DOHH2 (cell line): ENCODE measurements around the gene P2RX7.

Source experiments
- EZH2phosphoT487 ChIP-seq: fragments of 200-600 bp; sonication (generic); IDR thresholded peaks from 2 replicates; pipeline ENCODE4 v1.6.1; 2017; ENCODE audit warnings: borderline replicate concordance, mild to moderate bottlenecking, antibody characterized with exemption, low read length, moderate library complexity, mixed read lengths
- TF ChIP-seq, protein P1 (sequence below): fragments of 200-600 bp; sonication (generic); IDR thresholded peaks from one replicate; pipeline ENCODE4 v1.5.1; 2014; ENCODE audit warnings: antibody characterized with exemption, mild to moderate bottlenecking, low read depth, low read length; ENCODE audit not compliant: poor library complexity, severe bottlenecking

DNA sequence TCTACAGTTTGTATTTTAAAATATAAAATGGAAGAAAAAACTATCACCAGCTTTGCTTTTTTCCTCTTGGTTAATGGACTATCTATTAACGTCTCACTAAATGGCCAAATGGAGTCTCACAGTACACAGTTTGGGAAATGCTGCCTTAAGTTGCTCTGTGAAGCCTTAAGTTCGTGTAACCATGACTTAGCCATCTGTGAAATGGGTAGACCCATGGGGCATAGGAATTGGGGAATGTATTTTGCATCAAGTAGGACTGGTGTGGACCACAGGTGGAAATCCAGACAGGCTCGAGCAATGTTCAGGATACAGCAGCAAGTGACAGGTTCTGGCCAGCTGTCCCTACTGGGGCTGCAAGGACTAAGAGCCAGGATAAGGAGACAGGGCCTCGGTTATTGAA is 4.8 kb downstream of the P2RX7 start:
- TF ChIP-seq, protein P1, sequence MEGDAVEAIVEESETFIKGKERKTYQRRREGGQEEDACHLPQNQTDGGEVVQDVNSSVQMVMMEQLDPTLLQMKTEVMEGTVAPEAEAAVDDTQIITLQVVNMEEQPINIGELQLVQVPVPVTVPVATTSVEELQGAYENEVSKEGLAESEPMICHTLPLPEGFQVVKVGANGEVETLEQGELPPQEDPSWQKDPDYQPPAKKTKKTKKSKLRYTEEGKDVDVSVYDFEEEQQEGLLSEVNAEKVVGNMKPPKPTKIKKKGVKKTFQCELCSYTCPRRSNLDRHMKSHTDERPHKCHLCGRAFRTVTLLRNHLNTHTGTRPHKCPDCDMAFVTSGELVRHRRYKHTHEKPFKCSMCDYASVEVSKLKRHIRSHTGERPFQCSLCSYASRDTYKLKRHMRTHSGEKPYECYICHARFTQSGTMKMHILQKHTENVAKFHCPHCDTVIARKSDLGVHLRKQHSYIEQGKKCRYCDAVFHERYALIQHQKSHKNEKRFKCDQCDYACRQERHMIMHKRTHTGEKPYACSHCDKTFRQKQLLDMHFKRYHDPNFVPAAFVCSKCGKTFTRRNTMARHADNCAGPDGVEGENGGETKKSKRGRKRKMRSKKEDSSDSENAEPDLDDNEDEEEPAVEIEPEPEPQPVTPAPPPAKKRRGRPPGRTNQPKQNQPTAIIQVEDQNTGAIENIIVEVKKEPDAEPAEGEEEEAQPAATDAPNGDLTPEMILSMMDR: no peak
- TF ChIP-seq EZH2phosphoT487: no peak
